CD4-positive, CD25-positive, alpha-beta regulatory T cell (primary cell): Measurements from ENCODE around the gene MRPL52. TPM values are rescaled to one million over a fixed set of nuclear protein-coding genes. Genes with fewer than 3 reads are reported as not detected.

Experiments used
- ATAC-seq, 2 donors: fragments of 150-1000 bp; cut with Tn5 transposase; one replicate each; pipeline ENCODE4 v1.10.0; 2021; ENCODE audit warnings: low read depth in 2 of 2, moderate number of reproducible peaks in 2 of 2, moderate library complexity in 1 of 2
- DNase-seq, 3 donors: peaks; one replicate each; pipeline versions ENCODE4 v3.0.0 to v3.0.0-alpha.2; 2012 to 2022; ENCODE audit warnings: mixed read lengths in 1 of 3
- H3K27ac ChIP-seq: one replicate; pipeline ENCODE4 v1.7.0; 2013; ENCODE audit warnings: mild to moderate bottlenecking, low read length; ENCODE audit not compliant: insufficient read depth, poor library complexity, severe bottlenecking
- H3K27me3 ChIP-seq: one replicate; pipeline ENCODE4 v1.7.0; 2013; ENCODE audit warnings: low read length; ENCODE audit not compliant: control insufficient read depth, insufficient read depth
- H3K36me3 ChIP-seq: one replicate; pipeline ENCODE4 v1.7.0; 2013; ENCODE audit warnings: mild to moderate bottlenecking, low read length, moderate library complexity; ENCODE audit not compliant: control insufficient read depth, insufficient read depth
- H3K4me1 ChIP-seq: 2 replicates; pipeline ENCODE4 v1.7.0; 2013; ENCODE audit warnings: mild to moderate bottlenecking, low read length; ENCODE audit not compliant: insufficient read depth, control insufficient read depth, poor library complexity, severe bottlenecking
- H3K4me3 ChIP-seq: one replicate; pipeline ENCODE4 v1.7.0; 2013; ENCODE audit warnings: low read depth, mild to moderate bottlenecking, low read length, moderate library complexity
- H3K9me3 ChIP-seq, 2 experiments: 1 replicate in 1 of 2; 2 replicates in 1 of 2; pipeline ENCODE4 v1.7.0; 2013; ENCODE audit warnings: low read length in 2 of 2, mild to moderate bottlenecking in 1 of 2, moderate library complexity in 1 of 2; ENCODE audit not compliant: control insufficient read depth in 2 of 2
- H3K27ac Mint-ChIP-seq, 3 donors: one replicate each; pipeline ENCODE4 v1.8.0; 2020 to 2022; ENCODE audit warnings: mild to moderate bottlenecking in 3 of 3, mixed read lengths in 3 of 3, moderate library complexity in 2 of 3
- H3K27me3 Mint-ChIP-seq: one replicate; pipeline ENCODE4 v1.8.0; 2022; ENCODE audit warnings: mild to moderate bottlenecking, mixed read lengths
- H3K36me3 Mint-ChIP-seq: one replicate; pipeline ENCODE4 v1.8.0; 2020; ENCODE audit warnings: mixed read lengths
- H3K4me1 Mint-ChIP-seq, 4 donors: one replicate each; pipeline ENCODE4 v1.8.0; 2020 to 2022; ENCODE audit warnings: mixed read lengths in 4 of 4, mild to moderate bottlenecking in 1 of 4
- H3K4me3 Mint-ChIP-seq, 4 donors: one replicate each; pipeline ENCODE4 v1.8.0; 2020 to 2022; ENCODE audit warnings: mild to moderate bottlenecking in 4 of 4, mixed read lengths in 4 of 4, moderate library complexity in 3 of 4
- H3K9me3 Mint-ChIP-seq, 7 donors: one replicate each; pipeline ENCODE4 v1.8.0; 2020 to 2022; ENCODE audit warnings: mixed read lengths in 7 of 7, mild to moderate bottlenecking in 3 of 7, moderate library complexity in 2 of 7
- polyA plus RNA-seq, 4 donors: library from polyadenylated mRNA; unstranded; fragments of 300-500 nt; fragmentation: Illumina TruSeq; gene quantifications; one replicate each; pipeline ENCODE4 v1.2.3, GENCODE V29; 2021
- total RNA-seq: library from RNA; stranded (reverse); gene quantifications from one replicate; pipeline ENCODE4 v1.2.3, GENCODE V29; 2022

MRPL52 gene
- total RNA-seq (35.7 TPM), polyA plus RNA-seq (100 to 1,000 TPM; 129 to 148 (median 138) TPM)

DNA sequence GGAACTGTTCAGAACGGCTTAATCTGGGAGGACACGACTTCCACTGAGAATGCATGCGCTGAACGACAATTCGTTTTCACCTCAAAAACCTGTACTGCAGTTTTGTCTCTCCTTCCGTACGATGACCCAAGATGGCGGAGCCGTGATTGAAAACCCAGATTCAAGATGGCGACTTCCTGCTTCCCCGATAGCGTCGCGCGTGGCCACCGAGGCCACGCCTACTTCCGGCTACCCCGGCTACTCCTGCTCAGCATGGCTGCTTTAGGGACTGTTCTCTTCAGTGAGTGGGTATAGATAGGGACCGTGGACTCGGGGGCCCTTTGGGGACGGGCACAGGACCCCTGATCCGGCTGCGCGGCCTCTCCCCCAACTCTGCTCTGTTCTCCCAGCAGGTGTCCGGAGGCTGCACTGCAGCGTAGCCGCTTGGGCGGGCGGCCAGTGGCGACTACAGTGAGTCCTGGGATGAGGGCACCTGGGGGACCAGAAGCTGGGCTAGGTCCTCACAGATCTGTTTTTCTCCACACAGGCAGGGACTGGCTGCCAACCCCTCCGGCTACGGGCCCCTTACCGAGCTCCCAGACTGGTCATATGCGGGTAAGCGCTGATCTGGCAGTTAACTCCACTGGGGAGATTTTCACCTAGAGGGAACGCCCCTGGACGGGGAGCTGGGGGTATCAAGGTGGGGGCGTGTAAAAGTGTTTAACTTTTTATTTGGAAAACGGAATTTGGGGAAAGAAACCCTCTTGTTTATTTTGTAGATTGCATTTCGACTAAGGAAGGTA lies at the start of gene MRPL52:
MRPL52 (plus strand) TSS at position 227 of the 782 bp plus-strand sequence; CDS start at position 253, 26 bp downstream.
- H3K36me3 Mint-ChIP-seq = peaks cover 11% of the 10 kb centered on the region

DNA sequence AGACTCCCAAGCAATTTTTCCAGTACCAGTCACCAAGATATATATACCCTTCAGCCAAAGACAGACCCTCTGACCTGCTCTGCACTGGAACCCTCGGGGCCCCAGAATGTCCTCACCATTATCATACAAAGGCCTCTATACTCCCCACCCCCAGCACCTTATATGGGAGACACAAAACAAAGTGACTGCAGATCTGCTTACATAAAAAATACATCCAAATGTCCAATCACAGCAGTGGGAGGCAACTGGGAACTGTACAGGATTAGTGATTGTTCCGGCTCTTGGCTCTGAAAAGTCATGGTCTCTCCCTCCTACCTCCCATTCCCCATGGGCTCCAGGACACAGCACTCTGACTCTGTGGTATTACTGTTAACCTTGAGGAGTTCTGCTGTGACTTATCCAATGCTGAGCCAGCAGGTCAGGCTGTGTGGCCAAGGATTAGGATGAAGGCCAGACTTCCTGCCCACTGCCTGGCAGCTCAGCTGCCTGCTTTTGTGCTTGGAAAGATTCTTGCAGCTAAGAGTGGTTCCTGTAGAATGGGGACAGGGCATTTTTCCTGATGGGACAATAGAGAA lies 49.5 kb upstream of the MRPL52 start:
- Mint-ChIP-seq H3K9me3 (no peaks in the 10 kb centered on the region), H3K4me1 (no peaks in the 10 kb centered on the region), H3K36me3 (peaks cover under 1% of the 10 kb centered on the region), H3K27ac (peak overlapping the region in 1 of 3 donors; percentile 96), H3K4me3 (no peak overlapping the region), H3K27me3 (no peaks in the 10 kb centered on the region)
- no peaks in the 10 kb centered on the region for H3K4me1 ChIP-seq
- no peak overlapping the region for H3K4me3 ChIP-seq
- no peak for DNase-seq
- H3K9me3 ChIP-seq = no peaks in the 10 kb centered on the region
- no peak overlapping the region for H3K27ac ChIP-seq
- no peak for ATAC-seq
- no peaks in the 10 kb centered on the region for H3K36me3 ChIP-seq
- no peaks in the 10 kb centered on the region for H3K27me3 ChIP-seq

More for the DNA sequence above, at the start of gene MRPL52:
- Histone ChIP-seq H3K36me3 (peaks cover 13% of the 10 kb centered on the region), H3K9me3 (no peaks in the 10 kb centered on the region), H3K4me3 (peak within 1 kb of the TSS; percentile 90), H3K27me3 (no peaks in the 10 kb centered on the region), H3K4me1 (peaks cover 22% of the 10 kb centered on the region), H3K27ac (peak within 1 kb of the TSS; percentile 83)
- DNase-seq (peak; percentile 86 to 96 (median 90)), ATAC-seq (peak; percentile 94 to 95)
- Mint-ChIP-seq H3K9me3 (no peaks in the 10 kb centered on the region), H3K27me3 (peaks cover 10% of the 10 kb centered on the region), H3K4me1 (peaks cover 16 to 41% (median 28%) of the 10 kb centered on the region in 4 donors), H3K4me3 (peak within 1 kb of the TSS; percentile 74 to 95 (median 93)), H3K27ac (peak within 1 kb of the TSS; percentile 98 to 99 (median 98))

DNA sequence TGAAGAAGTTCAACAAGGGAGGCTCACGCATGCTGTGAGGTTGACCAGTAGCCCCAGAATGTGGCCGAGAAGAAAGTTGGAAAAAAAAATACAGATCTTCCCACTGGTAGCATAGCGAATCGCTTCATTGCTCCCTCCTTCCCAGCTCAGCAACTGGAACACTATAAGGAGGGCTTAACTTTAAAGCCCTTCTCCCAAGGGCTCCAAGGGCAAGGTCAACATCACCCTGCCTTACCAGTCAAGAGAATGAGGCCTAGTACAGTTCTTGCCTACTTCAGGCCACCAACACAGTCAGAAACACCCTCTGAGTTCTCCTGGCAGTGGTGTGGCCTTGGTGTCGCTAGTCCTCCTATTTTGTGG lies 48.8 kb upstream of the MRPL52 start:
- no peak overlapping the region for H3K4me3 Mint-ChIP-seq
- DNase-seq (no peak), ATAC-seq (no peak)
- Histone ChIP-seq H3K27me3 (no peaks in the 10 kb centered on the region), H3K9me3 (no peaks in the 10 kb centered on the region), H3K4me1 (no peaks in the 10 kb centered on the region), H3K36me3 (no peaks in the 10 kb centered on the region), H3K4me3 (no peak overlapping the region), H3K27ac (no peak overlapping the region)
- no peaks in the 10 kb centered on the region for H3K27me3 Mint-ChIP-seq
- H3K36me3 Mint-ChIP-seq = no peaks in the 10 kb centered on the region
- H3K27ac Mint-ChIP-seq = no peak overlapping the region
- H3K9me3 Mint-ChIP-seq = no peaks in the 10 kb centered on the region
- no peaks in the 10 kb centered on the region for H3K4me1 Mint-ChIP-seq

DNA sequence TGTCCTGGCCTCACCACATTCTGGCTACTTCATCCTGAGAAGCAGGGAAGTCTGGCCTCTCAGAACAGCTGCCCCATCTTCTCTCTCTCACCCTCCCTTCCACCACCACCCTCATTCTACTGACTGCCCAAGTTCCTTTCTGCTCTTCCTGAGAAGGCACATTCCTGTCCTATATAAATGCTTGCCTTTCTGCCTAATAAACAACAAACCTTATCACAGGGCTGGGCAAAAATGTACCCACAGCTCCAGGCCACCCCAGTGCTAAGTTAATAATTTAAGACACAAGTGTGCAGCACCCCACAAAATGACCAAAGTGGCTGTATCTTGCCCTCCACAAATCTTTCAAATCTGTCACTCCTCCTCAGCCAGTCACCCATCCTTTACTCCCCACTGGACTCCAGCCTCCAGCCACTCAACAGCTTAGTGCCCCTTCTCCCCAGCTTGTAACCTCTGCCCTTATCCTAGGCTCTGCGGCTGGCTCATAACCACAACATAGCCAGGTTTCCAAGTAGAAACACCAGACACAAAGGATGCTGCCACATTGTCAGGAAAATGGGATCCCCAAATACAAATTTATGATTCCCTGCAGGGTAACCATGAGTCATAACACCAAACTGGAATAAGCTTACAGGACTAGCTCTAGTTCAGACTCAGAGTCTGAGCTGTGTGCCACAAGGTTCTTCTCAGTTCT lies 48.2 kb upstream of the MRPL52 start:
- Histone ChIP-seq H3K36me3 (no peaks in the 10 kb centered on the region), H3K27ac (no peak overlapping the region), H3K4me3 (no peak overlapping the region), H3K9me3 (no peaks in the 10 kb centered on the region), H3K27me3 (no peaks in the 10 kb centered on the region), H3K4me1 (no peaks in the 10 kb centered on the region)
- ATAC-seq = no peak
- no peaks in the 10 kb centered on the region for H3K4me1 Mint-ChIP-seq
- no peaks in the 10 kb centered on the region for H3K27me3 Mint-ChIP-seq
- H3K4me3 Mint-ChIP-seq = no peak overlapping the region
- H3K9me3 Mint-ChIP-seq = no peaks in the 10 kb centered on the region
- no peaks in the 10 kb centered on the region for H3K36me3 Mint-ChIP-seq
- DNase-seq = no peak
- H3K27ac Mint-ChIP-seq = no peak overlapping the region

DNA sequence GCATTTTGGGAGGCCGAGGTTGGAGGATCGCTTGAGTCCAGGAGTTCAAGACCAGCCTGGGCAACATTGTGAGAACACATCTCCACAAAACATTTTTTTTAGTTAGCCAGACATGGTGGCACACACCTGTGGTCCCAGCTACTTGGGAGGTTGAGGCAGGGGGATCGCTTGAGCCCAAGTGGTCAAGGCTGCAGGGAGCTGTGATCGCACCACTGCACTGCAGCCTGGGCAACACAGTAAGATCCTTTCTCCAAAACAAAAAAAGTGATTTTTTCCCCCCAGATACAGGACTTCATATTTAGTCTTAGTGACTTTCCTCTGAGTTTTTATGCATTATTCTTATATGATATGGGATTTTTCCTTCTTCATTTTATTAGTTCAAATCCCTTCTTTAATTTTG lies 43.0 kb upstream of the MRPL52 start:
- H3K4me1 Mint-ChIP-seq = no peaks in the 10 kb centered on the region
- no peak overlapping the region for H3K27ac Mint-ChIP-seq
- H3K9me3 Mint-ChIP-seq = no peaks in the 10 kb centered on the region
- H3K27me3 Mint-ChIP-seq = peaks cover 8% of the 10 kb centered on the region
- DNase-seq = no peak
- Histone ChIP-seq H3K4me3 (no peak overlapping the region), H3K4me1 (no peaks in the 10 kb centered on the region), H3K36me3 (no peaks in the 10 kb centered on the region), H3K27me3 (no peaks in the 10 kb centered on the region), H3K9me3 (no peaks in the 10 kb centered on the region), H3K27ac (no peak overlapping the region)
- ATAC-seq = no peak
- no peak overlapping the region for H3K4me3 Mint-ChIP-seq
- no peaks in the 10 kb centered on the region for H3K36me3 Mint-ChIP-seq

DNA sequence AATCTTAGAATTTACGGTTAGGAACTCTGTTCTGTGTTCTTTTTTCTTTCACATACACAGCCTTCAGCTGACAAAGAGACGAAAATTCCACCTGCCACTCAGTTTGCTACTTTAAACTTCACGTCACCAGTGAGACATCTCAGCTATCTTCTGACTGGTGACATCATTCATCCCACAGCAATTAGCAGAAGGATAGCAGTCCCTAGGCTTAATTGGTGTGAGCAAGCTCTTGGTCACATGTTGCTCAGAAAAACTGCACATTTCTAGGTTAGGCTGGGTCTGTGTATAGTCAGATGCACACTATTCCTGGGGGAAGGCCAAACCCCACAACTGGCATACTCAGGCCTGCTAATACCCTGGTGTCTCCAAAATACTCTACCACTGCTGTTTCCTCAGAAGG lies 38.4 kb upstream of the MRPL52 start:
- no peak overlapping the region for H3K27ac Mint-ChIP-seq
- H3K4me1 ChIP-seq = no peaks in the 10 kb centered on the region
- DNase-seq = no peak

DNA sequence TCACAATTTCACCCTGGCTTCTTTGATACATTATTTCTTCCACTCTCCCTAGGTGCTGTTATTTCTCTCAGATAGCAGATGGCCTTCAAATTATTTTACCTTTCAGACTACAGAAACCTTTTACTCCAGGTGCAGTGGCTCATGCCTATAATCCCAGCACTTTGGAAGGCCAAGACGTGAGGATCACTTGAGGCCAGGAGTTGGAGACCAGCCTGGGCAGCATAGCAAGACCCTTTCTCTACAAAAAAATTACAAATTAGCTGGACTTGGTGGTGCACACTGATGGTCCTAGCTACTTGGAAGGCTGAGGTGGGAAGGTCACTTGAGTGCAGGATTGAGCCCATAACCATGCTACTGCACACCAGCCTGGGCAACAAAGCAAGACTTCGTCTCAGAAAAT lies 37.5 kb upstream of the MRPL52 start:
- Histone ChIP-seq H3K27me3 (no peaks in the 10 kb centered on the region), H3K27ac (no peak overlapping the region), H3K9me3 (no peaks in the 10 kb centered on the region), H3K4me3 (no peak overlapping the region), H3K36me3 (no peaks in the 10 kb centered on the region), H3K4me1 (no peaks in the 10 kb centered on the region)
- Mint-ChIP-seq H3K4me3 (no peak overlapping the region), H3K36me3 (no peaks in the 10 kb centered on the region), H3K4me1 (no peaks in the 10 kb centered on the region), H3K27ac (no peak overlapping the region), H3K27me3 (peaks cover 38% of the 10 kb centered on the region), H3K9me3 (no peaks in the 10 kb centered on the region)
- ATAC-seq (no peak), DNase-seq (no peak)

More for the DNA sequence above, 38.4 kb upstream of the MRPL52 start:
- H3K27ac ChIP-seq = no peak overlapping the region
- no peaks in the 10 kb centered on the region for H3K27me3 ChIP-seq
- H3K4me3 ChIP-seq = no peak overlapping the region
- no peaks in the 10 kb centered on the region for H3K36me3 Mint-ChIP-seq
- ATAC-seq = no peak
- H3K27me3 Mint-ChIP-seq = peaks cover 34% of the 10 kb centered on the region
- H3K36me3 ChIP-seq = no peaks in the 10 kb centered on the region
- no peak overlapping the region for H3K4me3 Mint-ChIP-seq
- no peaks in the 10 kb centered on the region for H3K9me3 Mint-ChIP-seq
- no peaks in the 10 kb centered on the region for H3K4me1 Mint-ChIP-seq
- no peaks in the 10 kb centered on the region for H3K9me3 ChIP-seq
